SU-DHL-6 (cell line): ENCODE data around the gene ZGLP1.

ENCODE experiments used
- EZH2phosphoT487 ChIP-seq: fragments of 200-600 bp; sonication (generic), shearing (Covaris generic); conservative IDR thresholded peaks from 2 replicates; pipeline ENCODE4 v1.6.1; 2018; ENCODE audit warnings: mild to moderate bottlenecking, antibody characterized with exemption, low read length, moderate library complexity, mixed read lengths
- TF ChIP-seq, protein P1 (sequence below): fragments of 200-600 bp; sonication (generic); IDR thresholded peaks from one replicate; pipeline ENCODE4 v1.5.1; 2017; ENCODE audit warnings: antibody characterized with exemption, mild to moderate bottlenecking, low read length, moderate library complexity; ENCODE audit not compliant: insufficient read depth, poor library complexity, severe bottlenecking

DNA sequence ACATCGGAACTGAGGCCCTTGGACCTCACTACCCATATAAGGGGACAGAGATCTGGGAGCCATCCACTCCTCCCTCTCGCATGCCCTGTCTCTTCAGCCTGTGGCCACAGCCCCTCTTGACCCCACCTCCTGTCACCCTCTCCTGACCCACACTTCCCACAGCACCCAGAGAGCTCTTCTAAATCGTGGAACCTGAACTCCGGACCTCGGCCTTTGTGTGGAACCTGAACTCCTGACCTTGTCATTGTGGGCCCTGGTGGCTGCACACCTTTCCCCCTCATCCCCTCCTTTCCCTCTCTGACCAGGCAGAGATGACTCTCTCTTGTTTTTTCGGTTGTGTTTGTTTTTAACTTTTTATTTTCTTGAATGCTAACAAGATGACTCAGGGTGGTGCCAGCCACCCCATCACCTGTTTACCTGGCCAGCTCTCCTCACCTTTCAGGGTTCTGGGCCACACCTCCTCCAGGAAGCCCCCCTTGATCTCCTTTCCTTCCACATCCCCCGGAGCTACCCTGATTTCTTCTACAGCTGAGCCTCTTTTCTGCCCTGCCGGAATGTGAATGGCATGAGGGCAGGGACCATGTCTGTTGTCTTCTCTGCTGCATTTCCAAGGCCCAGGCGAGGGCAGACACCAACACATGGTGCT, 52.5 kb downstream of the ZGLP1 start:
- TF ChIP-seq, protein P1, sequence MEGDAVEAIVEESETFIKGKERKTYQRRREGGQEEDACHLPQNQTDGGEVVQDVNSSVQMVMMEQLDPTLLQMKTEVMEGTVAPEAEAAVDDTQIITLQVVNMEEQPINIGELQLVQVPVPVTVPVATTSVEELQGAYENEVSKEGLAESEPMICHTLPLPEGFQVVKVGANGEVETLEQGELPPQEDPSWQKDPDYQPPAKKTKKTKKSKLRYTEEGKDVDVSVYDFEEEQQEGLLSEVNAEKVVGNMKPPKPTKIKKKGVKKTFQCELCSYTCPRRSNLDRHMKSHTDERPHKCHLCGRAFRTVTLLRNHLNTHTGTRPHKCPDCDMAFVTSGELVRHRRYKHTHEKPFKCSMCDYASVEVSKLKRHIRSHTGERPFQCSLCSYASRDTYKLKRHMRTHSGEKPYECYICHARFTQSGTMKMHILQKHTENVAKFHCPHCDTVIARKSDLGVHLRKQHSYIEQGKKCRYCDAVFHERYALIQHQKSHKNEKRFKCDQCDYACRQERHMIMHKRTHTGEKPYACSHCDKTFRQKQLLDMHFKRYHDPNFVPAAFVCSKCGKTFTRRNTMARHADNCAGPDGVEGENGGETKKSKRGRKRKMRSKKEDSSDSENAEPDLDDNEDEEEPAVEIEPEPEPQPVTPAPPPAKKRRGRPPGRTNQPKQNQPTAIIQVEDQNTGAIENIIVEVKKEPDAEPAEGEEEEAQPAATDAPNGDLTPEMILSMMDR, result no peak
- no peak for TF ChIP-seq EZH2phosphoT487
